ENCODE data around the gene PRKAG1.

PRKAG1 gene

DNA sequence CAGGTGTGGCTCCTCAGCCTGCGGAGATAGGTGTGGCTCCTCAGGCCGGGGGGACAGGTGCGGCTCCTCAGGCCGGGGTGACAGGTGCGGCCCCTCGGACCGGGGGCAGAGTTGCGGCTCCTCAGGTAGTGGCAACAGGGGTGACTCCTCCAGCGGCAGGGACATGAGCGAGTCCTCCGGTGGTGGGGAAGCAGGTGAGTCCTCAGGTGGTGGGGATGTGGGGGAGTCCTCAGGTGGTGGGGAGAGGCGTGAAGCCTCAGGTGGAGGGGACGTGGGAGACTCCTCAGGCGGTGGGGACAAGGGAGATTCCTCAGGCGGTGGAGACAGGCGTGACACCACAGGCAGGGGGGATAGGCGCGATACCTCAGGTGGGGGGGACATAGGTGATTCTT is 32.8 kb upstream of the PRKAG1 start:
- Histone ChIP-seq H3K79me2 (ENCODE audit: low read length) (peaks cover 35% of the 10 kb centered on the region), H3K9me2 (replicated peaks; ENCODE audit: insufficient read depth, low read length) (no peaks in the 10 kb centered on the region), H3K27me3 (replicated peaks; ENCODE audit: insufficient read depth, low read length) (no peaks in the 10 kb centered on the region), H3K4me2 (ENCODE audit: low read depth, low read length) (no peak overlapping the region), H3K9ac (ENCODE audit: low read length) (no peak overlapping the region), H3K36me3 (replicated peaks; ENCODE audit: insufficient read depth, low read length) (peaks cover 14% of the 10 kb centered on the region; the same call in 1 of the 2 replicates), H3K4me1 (ENCODE audit: low read length) (peaks cover 8% of the 10 kb centered on the region; the same call in 1 of the 2 replicates), H3K9me3 (replicated peaks; ENCODE audit: insufficient read depth, low read length) (no peaks in the 10 kb centered on the region), H4K20me1 (ENCODE audit: insufficient read depth, low read length) (peaks cover 9% of the 10 kb centered on the region), H3K27ac (ENCODE audit: low read length) (no peak overlapping the region), H3F3A (ENCODE audit: insufficient read depth, low read length) (no peaks in the 10 kb centered on the region), H3K4me3 (ENCODE audit: low read length) (no peak overlapping the region), H2AFZ (ENCODE audit: low read length) (no peak overlapping the region)
- DNase-seq = no peak
- TF ChIP-seq EZH2 (optimal IDR thresholded peaks at IDR 0.05; ENCODE audit: low read depth, low read length) (no peak), EZH2phosphoT487 (IDR thresholded peaks at IDR 0.05; ENCODE audit: low read length) (no peak), CTCF (IDR thresholded peaks at IDR 0.05; ENCODE audit: low read length) (no peak)

- Histone ChIP-seq H4K20me1 (ENCODE audit: insufficient read depth, low read length) (peaks cover 3% of the 10 kb centered on the region), H3K36me3 (replicated peaks; ENCODE audit: insufficient read depth, low read length) (peaks cover 14% of the 10 kb centered on the region)
These were observed 32.2 kb upstream of the PRKAG1 start for GRCh38 chr12:49050507-49051372.

DNA sequence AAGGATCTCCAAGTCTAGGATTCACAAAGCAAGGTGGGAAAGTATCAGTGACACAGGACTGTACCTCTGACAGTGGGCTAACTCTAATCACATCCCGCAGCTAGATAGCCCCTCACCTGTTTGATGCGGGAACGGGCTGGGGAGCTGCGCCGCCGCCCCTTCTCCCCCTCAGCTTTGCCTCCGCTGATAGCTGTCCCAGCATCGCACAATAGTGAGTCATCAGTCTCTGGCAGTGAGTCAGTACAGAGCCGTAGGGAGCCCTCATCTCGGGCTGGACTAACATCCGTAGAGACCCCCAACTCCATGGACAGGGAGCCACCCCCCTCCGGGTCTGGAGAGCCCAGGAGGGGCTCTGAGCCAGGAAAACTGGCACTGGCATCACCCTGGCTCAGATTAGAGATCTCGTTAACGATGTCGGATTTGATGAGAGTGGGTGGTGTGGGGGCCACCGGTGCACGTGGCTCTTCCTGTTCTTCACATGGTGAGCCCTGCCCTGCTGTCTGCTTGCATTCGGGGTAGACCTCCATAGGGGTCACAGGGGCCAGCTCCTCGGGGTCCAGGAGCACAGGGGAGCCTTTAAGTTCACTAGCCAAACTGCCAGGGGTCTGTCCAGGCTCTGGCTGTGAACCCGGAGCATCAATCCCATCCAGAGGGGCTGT is 31.1 kb upstream of the PRKAG1 start:
- no peak overlapping the region for H2AFZ ChIP-seq (ENCODE audit: low read length)
- no peaks in the 10 kb centered on the region for H4K20me1 ChIP-seq (ENCODE audit: insufficient read depth, low read length)
- no peak overlapping the region for H3K4me3 ChIP-seq (ENCODE audit: low read length)
- TF ChIP-seq CTCF (IDR thresholded peaks at IDR 0.05; ENCODE audit: low read length) (no peak), EZH2 (optimal IDR thresholded peaks at IDR 0.05; ENCODE audit: low read depth, low read length) (no peak), EZH2phosphoT487 (IDR thresholded peaks at IDR 0.05; ENCODE audit: low read length) (no peak)
- no peak overlapping the region for H3K9ac ChIP-seq (ENCODE audit: low read length)
- no peaks in the 10 kb centered on the region for H3K4me1 ChIP-seq (ENCODE audit: low read length)
- H3K9me3 ChIP-seq (replicated peaks; ENCODE audit: insufficient read depth, low read length) = no peaks in the 10 kb centered on the region
- no peak for DNase-seq
- H3K79me2 ChIP-seq (ENCODE audit: low read length) = peaks cover 18% of the 10 kb centered on the region
- no peaks in the 10 kb centered on the region for H3F3A ChIP-seq (ENCODE audit: insufficient read depth, low read length)
- H3K36me3 ChIP-seq (replicated peaks; ENCODE audit: insufficient read depth, low read length) = peaks cover 11% of the 10 kb centered on the region
- H3K27ac ChIP-seq (ENCODE audit: low read length) = no peak overlapping the region
- H3K4me2 ChIP-seq (ENCODE audit: low read depth, low read length) = no peak overlapping the region
- no peaks in the 10 kb centered on the region for H3K27me3 ChIP-seq (replicated peaks; ENCODE audit: insufficient read depth, low read length)
- H3K9me2 ChIP-seq (replicated peaks; ENCODE audit: insufficient read depth, low read length) = no peaks in the 10 kb centered on the region

More at GRCh38 chr12:49050507-49051372, 32.2 kb upstream of the PRKAG1 start:
- no peak overlapping the region for H3K4me2 ChIP-seq (ENCODE audit: low read depth, low read length)
- H3K27me3 ChIP-seq (replicated peaks; ENCODE audit: insufficient read depth, low read length) = no peaks in the 10 kb centered on the region
- no peak overlapping the region for H3K4me3 ChIP-seq (ENCODE audit: low read length)
- H2AFZ ChIP-seq (ENCODE audit: low read length) = no peak overlapping the region
- H3K4me1 ChIP-seq (ENCODE audit: low read length) = 0 out of 2 replicates have a peak, but pooled peaks cover 2% of the 10 kb centered on the region
- H3K9me2 ChIP-seq (replicated peaks; ENCODE audit: insufficient read depth, low read length) = no peaks in the 10 kb centered on the region
- no peak for TF ChIP-seq CTCF (IDR thresholded peaks at IDR 0.05; ENCODE audit: low read length)
- TF ChIP-seq EZH2phosphoT487 (IDR thresholded peaks at IDR 0.05; ENCODE audit: low read length) = no peak
- TF ChIP-seq EZH2 (optimal IDR thresholded peaks at IDR 0.05; ENCODE audit: low read depth, low read length) = no peak
- no peak overlapping the region for H3K27ac ChIP-seq (ENCODE audit: low read length)
- H3K9me3 ChIP-seq (replicated peaks; ENCODE audit: insufficient read depth, low read length) = no peaks in the 10 kb centered on the region
- peaks cover 29% of the 10 kb centered on the region for H3K79me2 ChIP-seq (ENCODE audit: low read length)
- H3K9ac ChIP-seq (ENCODE audit: low read length) = no peak overlapping the region
- DNase-seq = no peak
- no peaks in the 10 kb centered on the region for H3F3A ChIP-seq (ENCODE audit: insufficient read depth, low read length)
